SU-DHL-6 (cell line): ENCODE data around the gene TIE1.

Experiments
- EZH2phosphoT487 ChIP-seq: fragments of 200-600 bp; sonication (generic), shearing (Covaris generic); conservative IDR thresholded peaks from 2 replicates; pipeline ENCODE4 v1.6.1; 2018; ENCODE audit warnings: mild to moderate bottlenecking, antibody characterized with exemption, low read length, moderate library complexity, mixed read lengths
- TF ChIP-seq, protein P1 (sequence below): fragments of 200-600 bp; sonication (generic); IDR thresholded peaks from one replicate; pipeline ENCODE4 v1.5.1; 2017; ENCODE audit warnings: antibody characterized with exemption, mild to moderate bottlenecking, low read length, moderate library complexity; ENCODE audit not compliant: insufficient read depth, poor library complexity, severe bottlenecking

DNA sequence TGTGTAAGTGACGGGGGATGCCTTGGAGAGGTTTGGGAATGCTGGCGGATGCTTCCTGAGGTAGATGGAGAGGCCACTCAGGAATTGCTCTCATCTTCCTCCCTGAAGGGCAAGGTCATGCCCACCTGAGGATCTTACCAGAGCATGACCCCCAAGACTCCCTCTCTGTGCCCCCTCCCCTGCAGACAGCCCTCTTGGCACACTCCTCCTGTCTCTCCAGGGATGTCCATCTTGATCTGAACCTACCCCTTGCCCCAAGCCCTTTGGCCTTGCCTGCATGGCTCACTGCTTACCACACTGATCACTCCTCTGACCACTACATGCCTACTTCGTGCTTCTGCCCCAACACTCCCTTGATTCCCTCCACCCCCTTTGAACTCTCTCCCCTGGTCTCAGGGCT, 19.0 kb downstream of the TIE1 start:
- TF ChIP-seq, protein P1, sequence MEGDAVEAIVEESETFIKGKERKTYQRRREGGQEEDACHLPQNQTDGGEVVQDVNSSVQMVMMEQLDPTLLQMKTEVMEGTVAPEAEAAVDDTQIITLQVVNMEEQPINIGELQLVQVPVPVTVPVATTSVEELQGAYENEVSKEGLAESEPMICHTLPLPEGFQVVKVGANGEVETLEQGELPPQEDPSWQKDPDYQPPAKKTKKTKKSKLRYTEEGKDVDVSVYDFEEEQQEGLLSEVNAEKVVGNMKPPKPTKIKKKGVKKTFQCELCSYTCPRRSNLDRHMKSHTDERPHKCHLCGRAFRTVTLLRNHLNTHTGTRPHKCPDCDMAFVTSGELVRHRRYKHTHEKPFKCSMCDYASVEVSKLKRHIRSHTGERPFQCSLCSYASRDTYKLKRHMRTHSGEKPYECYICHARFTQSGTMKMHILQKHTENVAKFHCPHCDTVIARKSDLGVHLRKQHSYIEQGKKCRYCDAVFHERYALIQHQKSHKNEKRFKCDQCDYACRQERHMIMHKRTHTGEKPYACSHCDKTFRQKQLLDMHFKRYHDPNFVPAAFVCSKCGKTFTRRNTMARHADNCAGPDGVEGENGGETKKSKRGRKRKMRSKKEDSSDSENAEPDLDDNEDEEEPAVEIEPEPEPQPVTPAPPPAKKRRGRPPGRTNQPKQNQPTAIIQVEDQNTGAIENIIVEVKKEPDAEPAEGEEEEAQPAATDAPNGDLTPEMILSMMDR, result no peak
- no peak for TF ChIP-seq EZH2phosphoT487
